ENCODE data around the gene GSTM5. TPM values are rescaled to one million over a fixed set of nuclear protein-coding genes. Genes with fewer than 3 reads are reported as not detected.

Gene GSTM5
- total and polyA plus RNA-seq, 5 experiments from 2014 or later, result 1.1 TPM; not detected in 4

GRCh38 chr1:109722908-109723691, 11.0 kb downstream of the GSTM5 start:
- POLR2A ChIA-PET, result no interaction called here
- H3K4me1 Mint-ChIP-seq, result no peaks in the 10 kb centered on the region
- no peaks in the 10 kb centered on the region for H3K36me3 Mint-ChIP-seq
- H3K9me3 Mint-ChIP-seq, result no peaks in the 10 kb centered on the region
- DNase-seq (no peak), ATAC-seq (no peak)
- peaks cover 0 to 5% (median 0%) of the 10 kb centered on the region in 5 donors for H3K27me3 Mint-ChIP-seq
- H3K27ac Mint-ChIP-seq, result no peak overlapping the region
- no peak overlapping the region for H3K4me3 Mint-ChIP-seq

- no peaks in the 10 kb centered on the region for H3K36me3 Mint-ChIP-seq
- H3K27me3 Mint-ChIP-seq, result peaks cover 0 to 2% (median 0%) of the 10 kb centered on the region in 5 donors
- ATAC-seq (no peak), DNase-seq (no peak)
- H3K4me1 Mint-ChIP-seq, result no peaks in the 10 kb centered on the region
- no peaks in the 10 kb centered on the region for H3K9me3 Mint-ChIP-seq
- H3K27ac Mint-ChIP-seq, result no peak overlapping the region
- POLR2A ChIA-PET, result no interaction called here
- H3K4me3 Mint-ChIP-seq, result no peak overlapping the region
Measured at GRCh38 chr1:109724933-109725332, 12.9 kb downstream of the GSTM5 start.

DNA sequence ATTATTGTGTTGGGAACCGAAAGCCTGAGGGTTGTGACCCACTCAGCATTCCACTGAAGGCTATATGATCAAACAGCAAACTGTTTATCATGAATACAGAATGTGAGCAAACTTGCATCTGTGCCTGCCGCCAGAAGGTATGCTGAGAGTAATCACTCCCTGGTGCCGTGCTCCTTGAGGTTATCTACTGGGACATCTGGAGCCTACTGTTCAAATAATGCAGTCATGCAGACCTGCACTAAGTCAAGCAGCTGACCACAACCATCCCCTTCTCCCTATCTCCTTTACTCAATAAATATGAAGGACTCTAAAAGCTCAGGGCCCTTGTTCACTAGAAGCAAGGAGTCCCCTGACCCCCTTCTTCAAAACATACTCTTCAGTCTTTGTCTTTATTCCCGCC, 13.5 kb downstream of the GSTM5 start:
- Mint-ChIP-seq H3K4me3 (no peak overlapping the region), H3K27ac (no peak overlapping the region), H3K9me3 (no peaks in the 10 kb centered on the region), H3K27me3 (peaks cover 0 to 2% (median 0%) of the 10 kb centered on the region in 5 donors), H3K36me3 (no peaks in the 10 kb centered on the region), H3K4me1 (no peaks in the 10 kb centered on the region)
- no peak for DNase-seq
- ATAC-seq, result no peak
- POLR2A ChIA-PET, result no interaction called here

DNA sequence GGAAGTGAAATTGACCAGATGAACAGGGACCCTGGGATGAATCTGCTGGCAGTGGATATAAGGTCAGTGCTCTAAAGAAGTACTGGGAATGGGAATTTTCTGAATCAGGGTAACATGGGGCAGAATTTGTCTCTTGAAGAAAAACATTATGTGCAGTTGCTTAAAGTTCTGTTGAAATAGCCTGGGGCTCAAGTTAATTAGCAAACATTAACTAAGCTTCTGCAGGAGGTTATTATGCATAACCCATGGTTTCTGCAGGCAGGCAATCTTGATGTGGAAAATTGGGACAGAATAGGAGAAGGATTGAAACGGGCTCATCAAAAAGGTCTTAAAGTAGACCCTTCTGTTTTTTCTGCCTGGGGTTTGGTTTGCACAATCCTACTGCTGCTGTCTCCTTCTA, 14.0 kb downstream of the GSTM5 start:
- ATAC-seq, result no peak
- DNase-seq, result no peak
- POLR2A ChIA-PET, result no interaction called here
- Mint-ChIP-seq H3K9me3 (no peaks in the 10 kb centered on the region), H3K36me3 (no peaks in the 10 kb centered on the region), H3K4me1 (no peaks in the 10 kb centered on the region), H3K4me3 (no peak overlapping the region), H3K27ac (no peak overlapping the region), H3K27me3 (peaks cover 0 to 3% (median 0%) of the 10 kb centered on the region in 5 donors)

GRCh38 chr1:109726728-109727373, 14.8 kb downstream of the GSTM5 start:
- ATAC-seq, result no peak
- Mint-ChIP-seq H3K36me3 (no peaks in the 10 kb centered on the region), H3K4me3 (no peak overlapping the region), H3K27me3 (peaks cover 0 to 4% (median 2%) of the 10 kb centered on the region in 5 donors), H3K4me1 (no peaks in the 10 kb centered on the region), H3K27ac (no peak overlapping the region), H3K9me3 (no peaks in the 10 kb centered on the region)
- POLR2A ChIA-PET, result no interaction called here
- DNase-seq, result no peak

DNA sequence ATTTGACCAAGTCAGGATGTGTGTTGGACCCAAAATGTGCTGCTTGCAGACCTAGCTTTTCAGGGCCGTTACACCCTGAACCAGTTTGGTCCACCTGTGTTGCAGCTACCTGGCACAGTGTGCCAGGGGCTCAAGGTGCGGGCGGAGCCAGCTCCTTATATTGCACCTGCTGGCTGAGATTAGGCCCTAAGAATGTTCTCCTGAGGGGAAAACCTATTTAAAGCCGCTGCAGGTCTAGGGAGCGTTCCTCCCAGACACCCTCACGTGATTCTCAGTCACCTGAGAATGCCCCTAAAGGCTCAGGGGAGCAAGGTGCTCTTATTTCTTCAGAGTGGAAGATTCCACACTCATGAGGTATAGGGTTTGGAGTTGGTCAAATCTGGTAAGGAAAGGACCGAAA, 16.8 kb downstream of the GSTM5 start:
- no peaks in the 10 kb centered on the region for H3K36me3 Mint-ChIP-seq
- H3K4me3 Mint-ChIP-seq, result no peak overlapping the region
- no peaks in the 10 kb centered on the region for H3K9me3 Mint-ChIP-seq
- H3K4me1 Mint-ChIP-seq, result no peaks in the 10 kb centered on the region
- POLR2A ChIA-PET, result no interaction called here
- no peak for DNase-seq
- H3K27ac Mint-ChIP-seq, result no peak overlapping the region
- peaks cover 0 to 8% (median 2%) of the 10 kb centered on the region in 5 donors for H3K27me3 Mint-ChIP-seq
- ATAC-seq, result no peak

GRCh38 chr1:109730666-109731065, 18.6 kb downstream of the GSTM5 start:
- no peak overlapping the region for H3K4me3 Mint-ChIP-seq
- no peaks in the 10 kb centered on the region for H3K9me3 Mint-ChIP-seq
- no peaks in the 10 kb centered on the region for H3K4me1 Mint-ChIP-seq
- H3K27ac Mint-ChIP-seq, result no peak overlapping the region
- no peaks in the 10 kb centered on the region for H3K36me3 Mint-ChIP-seq
- POLR2A ChIA-PET, result no interaction called here
- peaks cover 0 to 8% (median 2%) of the 10 kb centered on the region in 5 donors for H3K27me3 Mint-ChIP-seq
- DNase-seq, result no peak
- no peak for ATAC-seq

GRCh38 chr1:109732390-109732881, 20.4 kb downstream of the GSTM5 start:
- no peak for ATAC-seq
- Mint-ChIP-seq H3K4me1 (no peaks in the 10 kb centered on the region), H3K27me3 (peaks cover 0 to 14% (median 2%) of the 10 kb centered on the region in 5 donors), H3K9me3 (no peaks in the 10 kb centered on the region), H3K4me3 (no peak overlapping the region), H3K27ac (no peak overlapping the region), H3K36me3 (peaks cover 0 to 4% (median 0%) of the 10 kb centered on the region in 3 donors)
- POLR2A ChIA-PET, result no interaction called here
- DNase-seq, result no peak

GRCh38 chr1:109733236-109733870, 21.3 kb downstream of the GSTM5 start:
- Mint-ChIP-seq H3K27ac (peak overlapping the region in 1 of 10 donors; percentile 11), H3K36me3 (peaks cover 0 to 5% (median 0%) of the 10 kb centered on the region in 3 donors), H3K27me3 (peaks cover 0 to 14% (median under 1%) of the 10 kb centered on the region in 5 donors), H3K4me3 (no peak overlapping the region), H3K4me1 (no peaks in the 10 kb centered on the region), H3K9me3 (no peaks in the 10 kb centered on the region)
- DNase-seq, result no peak
- POLR2A ChIA-PET, result interaction anchor here (0.5 kb wide), 1 partner anchor 1165 kb away, joined by 4 read pairs; no protein-coding TSS in a partner anchor
- ATAC-seq, result no peak

- Mint-ChIP-seq H3K36me3 (peaks cover 0 to 5% (median 0%) of the 10 kb centered on the region in 3 donors), H3K27ac (peak overlapping the region in 7 of 10 donors; percentile 86 to 96 (median 94)), H3K9me3 (no peaks in the 10 kb centered on the region), H3K27me3 (peaks cover 0 to 24% (median 2%) of the 10 kb centered on the region in 5 donors), H3K4me3 (peak overlapping the region; percentile 69 to 94 (median 86)), H3K4me1 (peaks cover 12 to 19% (median 15%) of the 10 kb centered on the region in 4 donors)
- POLR2A ChIA-PET, result interaction anchor here (1.0 kb wide), 1 partner anchor 14 kb away, joined by 3 read pairs; no protein-coding TSS in a partner anchor
- peak; percentile 70 to 91 (median 82) for DNase-seq
- ATAC-seq, result peak; percentile 94
Measured at GRCh38 chr1:109739738-109740614, 27.9 kb downstream of the GSTM5 start.

- ATAC-seq (peak; percentile 9 to 13), DNase-seq (peak in 1 of 10 donors; percentile 2)
- Mint-ChIP-seq H3K36me3 (peaks cover 0 to 5% (median 0%) of the 10 kb centered on the region in 3 donors), H3K4me3 (peak within 1 kb of the TSS; percentile 69 to 94 (median 86)), H3K27ac (peak within 1 kb of the TSS; percentile 10 to 96 (median 90)), H3K27me3 (peaks cover 0 to 24% (median 2%) of the 10 kb centered on the region in 5 donors), H3K9me3 (no peaks in the 10 kb centered on the region), H3K4me1 (peaks cover 12 to 19% (median 15%) of the 10 kb centered on the region in 4 donors)
- POLR2A ChIA-PET, result no interaction called here
Measured at GRCh38 chr1:109740615-109741373, 28.7 kb downstream of the GSTM5 start, which contains the start of gene GSTM3. Gene GSTM3, minus strand, starts transcription at chr1:109741038. Its CDS starts 751 bp downstream, at chr1:109740287.

Measured in naive thymus-derived CD8-positive, alpha-beta T cell (primary cell).